ENCODE measurements around the gene FBRS. TPM values are rescaled to one million over a fixed set of nuclear protein-coding genes. Genes with fewer than 3 reads are reported as not detected.

FBRS gene
- total and polyA plus RNA-seq, 2 experiments from 2014 or later: 22.1 to 22.9 TPM

DNA sequence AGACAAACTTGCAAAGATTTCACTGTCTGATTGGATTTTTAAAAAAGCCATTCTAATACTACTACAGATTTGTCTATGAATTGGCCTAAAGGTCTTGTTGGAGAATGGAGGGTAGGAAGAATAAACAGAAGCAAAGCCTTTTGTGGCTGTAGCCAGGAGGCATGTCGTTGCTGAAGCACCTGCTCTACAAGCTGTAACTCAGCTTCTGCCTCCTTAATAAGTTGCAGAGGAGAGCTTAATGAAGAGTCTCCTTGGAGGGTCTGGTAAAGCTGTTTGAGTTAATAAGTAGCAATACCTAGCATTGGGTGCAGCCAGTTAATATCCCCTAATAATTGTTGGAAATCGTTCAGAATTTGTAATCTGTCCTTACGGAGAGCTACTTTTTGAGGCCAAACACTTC, 38.1 kb upstream of the FBRS start:
- H3K4me1 ChIP-seq (ENCODE audit: insufficient read depth): no peaks in the 10 kb centered on the region
- H4K20me1 ChIP-seq (ENCODE audit: insufficient read depth, poor library complexity, severe bottlenecking): no peaks in the 10 kb centered on the region
- no peak for DNase-seq (ENCODE audit: low spot score)
- no peak overlapping the region for H3K4me3 ChIP-seq
- no peaks in the 10 kb centered on the region for H3K9me3 ChIP-seq (ENCODE audit: low read depth)
- no peaks in the 10 kb centered on the region for H3K9me2 ChIP-seq (replicated peaks; ENCODE audit: insufficient read depth)
- no peak overlapping the region for H3K27ac ChIP-seq
- WGBS (ENCODE audit: low lambda C conversion rate, missing lambda C conversion rate): 65% methylated on average over 3 of the region's 3 CpGs
- H3K36me3 ChIP-seq (replicated peaks; ENCODE audit: insufficient read depth, low read depth): no peaks in the 10 kb centered on the region
- no peak overlapping the region for H3K4me2 ChIP-seq
- no peak overlapping the region for H2AFZ ChIP-seq
- no peaks in the 10 kb centered on the region for H3K27me3 ChIP-seq
- TF ChIP-seq EZH2phosphoT487 (IDR thresholded peaks at IDR 0.05; ENCODE audit: low read depth, severe bottlenecking, unreplicated experiment) (no peak), EZH2 (IDR thresholded peaks at IDR 0.05; ENCODE audit: borderline replicate concordance) (no peak)
- TF ChIP-seq, protein P1, sequence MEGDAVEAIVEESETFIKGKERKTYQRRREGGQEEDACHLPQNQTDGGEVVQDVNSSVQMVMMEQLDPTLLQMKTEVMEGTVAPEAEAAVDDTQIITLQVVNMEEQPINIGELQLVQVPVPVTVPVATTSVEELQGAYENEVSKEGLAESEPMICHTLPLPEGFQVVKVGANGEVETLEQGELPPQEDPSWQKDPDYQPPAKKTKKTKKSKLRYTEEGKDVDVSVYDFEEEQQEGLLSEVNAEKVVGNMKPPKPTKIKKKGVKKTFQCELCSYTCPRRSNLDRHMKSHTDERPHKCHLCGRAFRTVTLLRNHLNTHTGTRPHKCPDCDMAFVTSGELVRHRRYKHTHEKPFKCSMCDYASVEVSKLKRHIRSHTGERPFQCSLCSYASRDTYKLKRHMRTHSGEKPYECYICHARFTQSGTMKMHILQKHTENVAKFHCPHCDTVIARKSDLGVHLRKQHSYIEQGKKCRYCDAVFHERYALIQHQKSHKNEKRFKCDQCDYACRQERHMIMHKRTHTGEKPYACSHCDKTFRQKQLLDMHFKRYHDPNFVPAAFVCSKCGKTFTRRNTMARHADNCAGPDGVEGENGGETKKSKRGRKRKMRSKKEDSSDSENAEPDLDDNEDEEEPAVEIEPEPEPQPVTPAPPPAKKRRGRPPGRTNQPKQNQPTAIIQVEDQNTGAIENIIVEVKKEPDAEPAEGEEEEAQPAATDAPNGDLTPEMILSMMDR (IDR thresholded peaks at IDR 0.05; ENCODE audit: poor library complexity): no peak
- H3K79me2 ChIP-seq: no peaks in the 10 kb centered on the region

DNA sequence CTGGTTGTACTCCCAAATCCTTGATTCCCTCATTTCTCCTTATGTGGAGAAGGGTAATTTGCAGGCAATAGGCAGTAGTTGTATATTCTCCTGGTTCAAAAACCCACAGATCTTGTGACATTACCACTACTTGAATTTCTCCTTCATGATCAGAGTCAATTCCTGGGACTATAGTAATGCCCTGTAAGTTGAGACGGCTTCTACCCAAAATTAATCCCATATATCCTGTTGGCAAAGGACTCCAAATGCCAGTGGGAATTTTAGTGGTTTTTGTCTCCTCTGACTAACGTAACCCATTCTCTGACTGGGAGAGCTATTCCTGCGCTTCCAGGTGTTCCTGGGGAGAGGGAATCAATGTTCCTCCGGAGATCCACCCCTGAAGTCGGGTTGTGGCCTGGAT, 36.5 kb upstream of the FBRS start:
- no peak overlapping the region for H2AFZ ChIP-seq
- no peaks in the 10 kb centered on the region for H3K36me3 ChIP-seq (replicated peaks; ENCODE audit: insufficient read depth, low read depth)
- no peak overlapping the region for H3K4me2 ChIP-seq
- no peaks in the 10 kb centered on the region for H3K79me2 ChIP-seq
- no peaks in the 10 kb centered on the region for H4K20me1 ChIP-seq (ENCODE audit: insufficient read depth, poor library complexity, severe bottlenecking)
- whole genome bisulfite sequencing (ENCODE audit: low lambda C conversion rate, missing lambda C conversion rate): 79% methylated on average over 5 of the region's 5 CpGs
- H3K4me1 ChIP-seq (ENCODE audit: insufficient read depth): no peaks in the 10 kb centered on the region
- H3K4me3 ChIP-seq: no peak overlapping the region
- no peak for TF ChIP-seq EZH2phosphoT487 (IDR thresholded peaks at IDR 0.05; ENCODE audit: low read depth, severe bottlenecking, unreplicated experiment)
- TF ChIP-seq EZH2 (IDR thresholded peaks at IDR 0.05; ENCODE audit: borderline replicate concordance): no peak
- TF ChIP-seq, protein P1 (IDR thresholded peaks at IDR 0.05; ENCODE audit: poor library complexity): no peak
- H3K9me2 ChIP-seq (replicated peaks; ENCODE audit: insufficient read depth): no peaks in the 10 kb centered on the region
- no peak for DNase-seq (ENCODE audit: low spot score)
- H3K9me3 ChIP-seq (ENCODE audit: low read depth): no peaks in the 10 kb centered on the region
- H3K27ac ChIP-seq: no peak overlapping the region
- H3K27me3 ChIP-seq: no peaks in the 10 kb centered on the region

DNA sequence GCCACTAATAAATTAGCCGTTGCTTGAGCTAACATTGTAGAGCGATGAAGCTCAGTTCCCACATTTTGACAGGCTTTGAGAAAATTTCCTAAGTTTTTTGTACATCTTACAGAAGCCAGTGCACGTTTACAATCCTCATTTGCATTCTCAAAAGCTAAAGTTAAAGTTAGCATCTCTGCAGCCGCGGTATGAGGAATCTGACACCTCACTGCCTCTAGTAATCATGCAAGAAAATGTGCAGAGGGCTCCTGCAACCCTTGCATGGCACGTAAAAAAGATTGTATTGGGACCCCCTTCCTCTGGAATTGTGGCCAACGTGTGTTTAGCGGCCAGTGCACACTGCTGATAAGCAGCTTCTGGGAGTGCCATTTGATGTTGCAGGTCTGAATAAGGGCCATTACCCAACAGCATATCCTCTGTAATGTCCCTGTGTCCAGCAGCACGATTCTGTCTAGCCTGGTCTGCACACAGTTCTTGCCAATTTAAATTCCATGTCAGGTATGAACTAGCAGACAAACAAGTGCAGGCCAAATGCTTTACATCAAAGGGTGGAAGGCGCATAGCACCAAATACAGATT, 35.7 kb upstream of the FBRS start:
- Histone ChIP-seq H3K4me1 (ENCODE audit: insufficient read depth) (no peaks in the 10 kb centered on the region), H3K9me2 (replicated peaks; ENCODE audit: insufficient read depth) (no peaks in the 10 kb centered on the region), H3K36me3 (replicated peaks; ENCODE audit: insufficient read depth, low read depth) (no peaks in the 10 kb centered on the region), H3K27me3 (no peaks in the 10 kb centered on the region), H3K4me2 (no peak overlapping the region), H4K20me1 (ENCODE audit: insufficient read depth, poor library complexity, severe bottlenecking) (no peaks in the 10 kb centered on the region), H2AFZ (no peak overlapping the region), H3K27ac (no peak overlapping the region), H3K4me3 (no peak overlapping the region), H3K79me2 (no peaks in the 10 kb centered on the region), H3K9me3 (ENCODE audit: low read depth) (no peaks in the 10 kb centered on the region)
- 70% methylated on average over 10 of the region's 10 CpGs for WGBS (ENCODE audit: low lambda C conversion rate, missing lambda C conversion rate)
- no peak for DNase-seq (ENCODE audit: low spot score)
- TF ChIP-seq, protein P1 (IDR thresholded peaks at IDR 0.05; ENCODE audit: poor library complexity): no peak
- no peak for TF ChIP-seq EZH2phosphoT487 (IDR thresholded peaks at IDR 0.05; ENCODE audit: low read depth, severe bottlenecking, unreplicated experiment)
- no peak for TF ChIP-seq EZH2 (IDR thresholded peaks at IDR 0.05; ENCODE audit: borderline replicate concordance)
